Measurements from ENCODE around the gene ABCB9. TPM values are rescaled to one million over a fixed set of nuclear protein-coding genes. Genes with fewer than 3 reads are reported as not detected.

ABCB9 gene
- total RNA-seq, 1 experiment from 2014 or later: 32.7 TPM

DNA sequence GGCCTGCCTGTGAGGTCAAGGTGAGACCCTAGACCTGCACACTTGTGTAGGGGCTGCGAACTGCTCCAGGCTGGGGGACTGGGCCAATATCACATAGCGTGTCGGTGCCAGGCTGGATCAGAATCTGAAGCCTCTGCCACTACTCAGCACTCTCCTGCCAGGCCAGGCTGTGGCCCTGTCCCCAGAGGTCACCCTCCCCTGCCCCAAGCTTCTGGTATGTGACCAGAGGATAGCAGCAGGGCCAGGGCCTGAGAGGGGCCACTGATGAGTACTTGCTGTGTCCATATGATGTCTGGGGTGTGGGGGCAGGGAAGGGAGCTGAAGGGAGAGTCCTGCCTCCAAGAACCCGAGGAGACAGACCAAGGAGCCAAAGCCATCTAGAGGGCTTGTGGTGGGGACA is 32.1 kb upstream of the ABCB9 start:
- no peak for TF ChIP-seq POLR2AphosphoS5 (IDR thresholded peaks at IDR 0.05; ENCODE audit: low read depth, low read length)
- TF ChIP-seq, protein P1, sequence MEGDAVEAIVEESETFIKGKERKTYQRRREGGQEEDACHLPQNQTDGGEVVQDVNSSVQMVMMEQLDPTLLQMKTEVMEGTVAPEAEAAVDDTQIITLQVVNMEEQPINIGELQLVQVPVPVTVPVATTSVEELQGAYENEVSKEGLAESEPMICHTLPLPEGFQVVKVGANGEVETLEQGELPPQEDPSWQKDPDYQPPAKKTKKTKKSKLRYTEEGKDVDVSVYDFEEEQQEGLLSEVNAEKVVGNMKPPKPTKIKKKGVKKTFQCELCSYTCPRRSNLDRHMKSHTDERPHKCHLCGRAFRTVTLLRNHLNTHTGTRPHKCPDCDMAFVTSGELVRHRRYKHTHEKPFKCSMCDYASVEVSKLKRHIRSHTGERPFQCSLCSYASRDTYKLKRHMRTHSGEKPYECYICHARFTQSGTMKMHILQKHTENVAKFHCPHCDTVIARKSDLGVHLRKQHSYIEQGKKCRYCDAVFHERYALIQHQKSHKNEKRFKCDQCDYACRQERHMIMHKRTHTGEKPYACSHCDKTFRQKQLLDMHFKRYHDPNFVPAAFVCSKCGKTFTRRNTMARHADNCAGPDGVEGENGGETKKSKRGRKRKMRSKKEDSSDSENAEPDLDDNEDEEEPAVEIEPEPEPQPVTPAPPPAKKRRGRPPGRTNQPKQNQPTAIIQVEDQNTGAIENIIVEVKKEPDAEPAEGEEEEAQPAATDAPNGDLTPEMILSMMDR (IDR thresholded peaks at IDR 0.05): no peak
- no peak for TF ChIP-seq SIN3A (IDR thresholded peaks at IDR 0.05; ENCODE audit: borderline replicate concordance, insufficient read depth, low read depth, low read length)
- TF ChIP-seq, protein P2, sequence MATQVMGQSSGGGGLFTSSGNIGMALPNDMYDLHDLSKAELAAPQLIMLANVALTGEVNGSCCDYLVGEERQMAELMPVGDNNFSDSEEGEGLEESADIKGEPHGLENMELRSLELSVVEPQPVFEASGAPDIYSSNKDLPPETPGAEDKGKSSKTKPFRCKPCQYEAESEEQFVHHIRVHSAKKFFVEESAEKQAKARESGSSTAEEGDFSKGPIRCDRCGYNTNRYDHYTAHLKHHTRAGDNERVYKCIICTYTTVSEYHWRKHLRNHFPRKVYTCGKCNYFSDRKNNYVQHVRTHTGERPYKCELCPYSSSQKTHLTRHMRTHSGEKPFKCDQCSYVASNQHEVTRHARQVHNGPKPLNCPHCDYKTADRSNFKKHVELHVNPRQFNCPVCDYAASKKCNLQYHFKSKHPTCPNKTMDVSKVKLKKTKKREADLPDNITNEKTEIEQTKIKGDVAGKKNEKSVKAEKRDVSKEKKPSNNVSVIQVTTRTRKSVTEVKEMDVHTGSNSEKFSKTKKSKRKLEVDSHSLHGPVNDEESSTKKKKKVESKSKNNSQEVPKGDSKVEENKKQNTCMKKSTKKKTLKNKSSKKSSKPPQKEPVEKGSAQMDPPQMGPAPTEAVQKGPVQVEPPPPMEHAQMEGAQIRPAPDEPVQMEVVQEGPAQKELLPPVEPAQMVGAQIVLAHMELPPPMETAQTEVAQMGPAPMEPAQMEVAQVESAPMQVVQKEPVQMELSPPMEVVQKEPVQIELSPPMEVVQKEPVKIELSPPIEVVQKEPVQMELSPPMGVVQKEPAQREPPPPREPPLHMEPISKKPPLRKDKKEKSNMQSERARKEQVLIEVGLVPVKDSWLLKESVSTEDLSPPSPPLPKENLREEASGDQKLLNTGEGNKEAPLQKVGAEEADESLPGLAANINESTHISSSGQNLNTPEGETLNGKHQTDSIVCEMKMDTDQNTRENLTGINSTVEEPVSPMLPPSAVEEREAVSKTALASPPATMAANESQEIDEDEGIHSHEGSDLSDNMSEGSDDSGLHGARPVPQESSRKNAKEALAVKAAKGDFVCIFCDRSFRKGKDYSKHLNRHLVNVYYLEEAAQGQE (IDR thresholded peaks at IDR 0.05; ENCODE audit: insufficient read depth in 1 of 2, low read depth in 2 of 2, low read length in 1 of 2): no peak
- TF ChIP-seq TCF7L2 (IDR thresholded peaks at IDR 0.05; ENCODE audit: low read depth, low read length): no peak
- CTCF ChIA-PET: interaction anchor here (0.5 kb wide), 1 partner anchor 184 kb away, joined by 6 read pairs; no protein-coding TSS in a partner anchor

DNA sequence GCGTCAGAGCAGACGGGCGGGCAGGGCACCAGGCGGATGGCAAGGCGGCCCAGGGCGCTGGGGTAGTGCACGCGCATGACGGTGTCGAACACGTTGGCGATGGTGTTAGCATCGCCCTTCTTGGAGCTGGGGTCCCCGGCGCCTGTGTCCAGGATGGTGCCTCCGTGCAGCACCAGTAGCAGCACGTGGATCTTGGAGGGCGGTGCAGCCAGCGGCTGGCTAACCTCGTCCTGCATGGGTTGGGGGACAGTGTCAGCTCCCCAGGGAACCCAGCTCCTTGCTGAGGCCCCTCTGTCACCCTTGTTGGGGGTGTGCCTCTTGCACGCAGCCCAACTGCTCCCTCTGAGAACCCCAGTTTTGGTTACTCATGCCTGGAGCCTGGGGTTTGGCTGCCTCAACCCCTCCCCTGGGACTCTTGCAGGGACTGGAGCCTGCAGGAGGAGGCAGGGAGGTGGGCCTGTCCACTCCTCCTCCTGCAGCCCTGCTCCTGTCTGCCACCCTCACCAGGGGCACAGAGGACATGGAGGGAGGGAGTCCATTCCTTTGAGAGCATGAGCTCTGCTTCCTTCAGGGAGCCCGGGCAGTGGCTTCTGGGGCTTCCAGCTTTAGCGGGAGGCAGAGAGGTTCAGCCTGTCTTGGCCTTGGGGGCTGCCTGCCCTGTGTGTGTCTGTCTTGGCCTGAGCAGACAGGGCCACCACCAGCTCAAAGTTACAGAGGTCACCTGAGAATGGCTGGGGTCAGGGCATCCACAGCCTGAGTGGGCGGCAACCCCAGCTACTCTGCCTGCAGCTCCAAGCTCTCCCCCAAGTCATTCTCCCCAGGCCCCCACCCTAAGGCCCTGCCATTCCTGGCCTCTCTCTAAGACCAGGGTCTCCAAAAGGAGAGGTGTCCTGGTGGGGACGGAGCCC is 31.3 kb upstream of the ABCB9 start:
- Histone ChIP-seq H3K9me3 (ENCODE audit: control insufficient read depth, insufficient read depth, low read depth, low read length) (no peaks in the 10 kb centered on the region), H3K27me3 (ENCODE audit: control insufficient read depth, insufficient read depth, low read length) (no peaks in the 10 kb centered on the region), H3K36me3 (ENCODE audit: control insufficient read depth, insufficient read depth, low read length) (no peaks in the 10 kb centered on the region), H3K4me3 (ENCODE audit: low read depth in 2 of 2, low read length in 2 of 2) (no peak overlapping the region), H3K27ac (ENCODE audit: low read length) (no peak overlapping the region), H3K4me1 (ENCODE audit: control insufficient read depth, insufficient read depth, low read length) (no peaks in the 10 kb centered on the region)
- ATAC-seq (0 out of 2 replicates have a peak, but pooled peaks have one; percentile 10), DNase-seq (ENCODE audit: low read depth, low spot score) (no peak)
- intact Hi-C loops (cut with micrococcal nuclease; ENCODE audit: unreplicated experiment) (no loop called here), in situ Hi-C loops (cut with HindIII; ENCODE audit: low pct_unique_long_range_greater_than_20kb, low sequenced_read_pairs) (no loop called here)
- POLR2A ChIA-PET: no interaction called here
- no TSS peak for BruUV-seq (replicated peaks)
- CTCF ChIA-PET: interaction anchor here (0.5 to 0.6 kb wide), 2 partner anchors 31 to 184 kb away, joined by 6 to 8 read pairs; partner anchors contain the start of gene ABCB9
- TF ChIP-seq POLR2AphosphoS5 (IDR thresholded peaks at IDR 0.05; ENCODE audit: low read depth, low read length) (no peak), SIN3A (IDR thresholded peaks at IDR 0.05; ENCODE audit: borderline replicate concordance, insufficient read depth, low read depth, low read length) (no peak), TCF7L2 (IDR thresholded peaks at IDR 0.05; ENCODE audit: low read depth, low read length) (no peak)
- TF ChIP-seq, protein P1 (IDR thresholded peaks at IDR 0.05): no peak
- TF ChIP-seq, protein P2 (IDR thresholded peaks at IDR 0.05; ENCODE audit: insufficient read depth in 1 of 2, low read depth in 2 of 2, low read length in 1 of 2): no peak

More for the DNA sequence above, 32.1 kb upstream of the ABCB9 start:
- no peaks in the 10 kb centered on the region for H3K36me3 ChIP-seq (ENCODE audit: control insufficient read depth, insufficient read depth, low read length)
- H3K4me1 ChIP-seq (ENCODE audit: control insufficient read depth, insufficient read depth, low read length): no peaks in the 10 kb centered on the region
- H3K27ac ChIP-seq (ENCODE audit: low read length): no peak overlapping the region
- H3K4me3 ChIP-seq (ENCODE audit: low read depth in 2 of 2, low read length in 2 of 2): no peak overlapping the region
- POLR2A ChIA-PET: interaction anchor here (0.7 kb wide), 1 partner anchor 630 kb away, joined by 7 read pairs; no protein-coding TSS in a partner anchor
- in situ Hi-C loops (cut with HindIII; ENCODE audit: low pct_unique_long_range_greater_than_20kb, low sequenced_read_pairs): no loop called here
- intact Hi-C loops (cut with micrococcal nuclease; ENCODE audit: unreplicated experiment): no loop called here
- DNase-seq (ENCODE audit: low read depth, low spot score) (no peak), ATAC-seq (no peak)
- no peaks in the 10 kb centered on the region for H3K9me3 ChIP-seq (ENCODE audit: control insufficient read depth, insufficient read depth, low read depth, low read length)
- BruUV-seq (replicated peaks): no TSS peak
- H3K27me3 ChIP-seq (ENCODE audit: control insufficient read depth, insufficient read depth, low read length): no peaks in the 10 kb centered on the region
